CD14-positive monocyte (primary cell): ENCODE data around the gene TRIM44. TPM values are rescaled to one million over a fixed set of nuclear protein-coding genes. Genes with fewer than 3 reads are reported as not detected.
"Not testable (repeated sequence)": the region's sequence is repeated elsewhere in the genome, so short reads cannot be mapped to it uniquely, and the experiment has no call there.

Experiments used
- DNase-seq, 3 donors: peaks; one replicate each; pipeline ENCODE4 v3.0.0-alpha.2; 2011 to 2022
- H2AFZ ChIP-seq: 2 replicates; pipeline ENCODE4 v1.6.0; 2012; ENCODE audit warnings: mild to moderate bottlenecking, low read depth, low read length, inconsistent platforms; ENCODE audit not compliant: insufficient read depth, poor library complexity, severe bottlenecking
- H3K27ac ChIP-seq, 2 donors: 1 replicate in 1 of 2; 2 replicates in 1 of 2; pipeline ENCODE4 v1.5.1; 2012 to 2013; ENCODE audit warnings: low read length in 2 of 2, control low read depth in 1 of 2, inconsistent platforms in 1 of 2, low read depth in 1 of 2, mild to moderate bottlenecking in 1 of 2
- H3K27me3 ChIP-seq, 2 donors: one replicate each; pipeline versions ENCODE4 v1.6.0 to v1.6.1; 2011 to 2013; ENCODE audit warnings: low read length in 2 of 2; ENCODE audit not compliant: control insufficient read depth in 2 of 2, insufficient read depth in 2 of 2
- H3K36me3 ChIP-seq, 2 donors: replicated peaks in 1 of 2; 1 replicate in 1 of 2; 2 replicates in 1 of 2; pipeline versions ENCODE4 v1.5.1 to v1.6.1; 2012 to 2013; ENCODE audit warnings: low read length in 2 of 2, control low read depth in 1 of 2, inconsistent platforms in 1 of 2, mild to moderate bottlenecking in 1 of 2; ENCODE audit not compliant: insufficient read depth in 2 of 2, control insufficient read depth in 1 of 2
- H3K4me1 ChIP-seq, 2 donors: 1 replicate in 1 of 2; 2 replicates in 1 of 2; pipeline versions ENCODE4 v1.5.1 to v1.6.1; 2012 to 2013; ENCODE audit warnings: low read length in 2 of 2, control low read depth in 1 of 2, inconsistent platforms in 1 of 2, mild to moderate bottlenecking in 1 of 2, moderate library complexity in 1 of 2; ENCODE audit not compliant: insufficient read depth in 2 of 2, control insufficient read depth in 1 of 2
- H3K4me2 ChIP-seq: replicated peaks from 2 replicates; pipeline ENCODE3; 2012; ENCODE audit warnings: low read length, moderate library complexity, mild to moderate bottlenecking; ENCODE audit not compliant: poor library complexity, severe bottlenecking; ENCODE audit errors: extremely low read depth
- H3K4me3 ChIP-seq, 3 experiments: fragments of 200-600 bp in 1 of 3; sonication (generic) in 1 of 3; replicated peaks in 1 of 3; 1 replicate in 2 of 3; 2 replicates in 1 of 3; pipeline ENCODE4 v1.5.1; 2011 to 2013; ENCODE audit warnings: low read length in 3 of 3, mild to moderate bottlenecking in 3 of 3, control low read depth in 2 of 3, low read depth in 2 of 3, inconsistent platforms in 1 of 3, moderate library complexity in 1 of 3
- H3K79me2 ChIP-seq: 2 replicates; pipeline ENCODE4 v1.6.0; 2012; ENCODE audit warnings: mild to moderate bottlenecking, control low read depth, inconsistent platforms, low read length, moderate library complexity; ENCODE audit not compliant: insufficient read depth
- H3K9ac ChIP-seq: 2 replicates; pipeline ENCODE4 v1.6.0; 2017; ENCODE audit warnings: low read length, mild to moderate bottlenecking; ENCODE audit not compliant: insufficient read depth, poor library complexity, severe bottlenecking
- H3K9me3 ChIP-seq, 2 donors: replicated peaks in 1 of 2; 1 replicate in 1 of 2; 2 replicates in 1 of 2; pipeline versions ENCODE4 v1.5.1 to v1.6.1; 2012 to 2013; ENCODE audit warnings: low read length in 2 of 2, control low read depth in 1 of 2; ENCODE audit not compliant: control insufficient read depth in 1 of 2, insufficient read depth in 1 of 2
- H4K20me1 ChIP-seq: 2 replicates; pipeline ENCODE4 v1.6.0; 2012; ENCODE audit warnings: mild to moderate bottlenecking, low read length, control low read depth, moderate library complexity; ENCODE audit not compliant: insufficient read depth
- H3K27ac Mint-ChIP-seq, 7 donors: one replicate each; pipeline ENCODE4 v1.8.0; 2020; ENCODE audit warnings: mild to moderate bottlenecking in 7 of 7, mixed read lengths in 7 of 7, moderate library complexity in 6 of 7, inconsistent platforms in 2 of 7
- H3K27me3 Mint-ChIP-seq, 3 donors: one replicate each; pipeline ENCODE4 v1.8.0; 2021 to 2022; ENCODE audit warnings: low read depth in 3 of 3, mild to moderate bottlenecking in 3 of 3, mixed read lengths in 3 of 3, moderate library complexity in 3 of 3, inconsistent platforms in 1 of 3
- H3K36me3 Mint-ChIP-seq, 2 donors: one replicate each; pipeline ENCODE4 v1.8.0; 2020; ENCODE audit warnings: mixed read lengths in 2 of 2, inconsistent platforms in 1 of 2, mild to moderate bottlenecking in 1 of 2
- H3K4me1 Mint-ChIP-seq: one replicate; pipeline ENCODE4 v1.8.0; 2020; ENCODE audit warnings: mild to moderate bottlenecking, mixed read lengths
- H3K4me3 Mint-ChIP-seq, 2 donors: one replicate each; pipeline ENCODE4 v1.8.0; 2020; ENCODE audit warnings: mild to moderate bottlenecking in 2 of 2, mixed read lengths in 2 of 2, moderate library complexity in 1 of 2
- H3K9me3 Mint-ChIP-seq, 7 donors: one replicate each; pipeline ENCODE4 v1.8.0; 2020 to 2022; ENCODE audit warnings: mixed read lengths in 7 of 7, mild to moderate bottlenecking in 6 of 7, moderate library complexity in 6 of 7, inconsistent platforms in 2 of 7
- WGBS: methylation state at CpG from one replicate; pipeline ENCODE4 v1.1.5; 2013; ENCODE audit warnings: missing lambda C conversion rate; ENCODE audit not compliant: insufficient coverage; 5-methylcytosine and 5-hydroxymethylcytosine counted together
- intact Hi-C, 2 donors: fragments of 100-400 bp; cut with micrococcal nuclease; formaldehyde crosslinking; loops; one replicate each; pipeline versions ENCODE4 v1.15.0 to v1.15.1; 2023
- polyA plus RNA-seq, 3 donors: library from polyadenylated mRNA; depleted of rRNA in 1 of 3; unstranded in 2 of 3; stranded (reverse) in 1 of 3; fragments of 300-500 nt in 2 of 3; fragments of >200 nt in 1 of 3; fragmentation: Illumina TruSeq in 2 of 3; gene quantifications; 1 replicate in 2 of 3; 2 replicates in 1 of 3; pipeline ENCODE4 v1.2.3, GENCODE V29; 2012 to 2021
- TF ChIP-seq, protein P1 (sequence below): fragments of 200-600 bp; IDR thresholded peaks from one replicate; pipeline ENCODE4 v1.8.0; 2022; ENCODE audit warnings: antibody characterized with exemption, mild to moderate bottlenecking

The TRIM44 gene
- polyA plus RNA-seq, 3 donors = 25.3 to 47.1 (median 45.9) TPM

DNA sequence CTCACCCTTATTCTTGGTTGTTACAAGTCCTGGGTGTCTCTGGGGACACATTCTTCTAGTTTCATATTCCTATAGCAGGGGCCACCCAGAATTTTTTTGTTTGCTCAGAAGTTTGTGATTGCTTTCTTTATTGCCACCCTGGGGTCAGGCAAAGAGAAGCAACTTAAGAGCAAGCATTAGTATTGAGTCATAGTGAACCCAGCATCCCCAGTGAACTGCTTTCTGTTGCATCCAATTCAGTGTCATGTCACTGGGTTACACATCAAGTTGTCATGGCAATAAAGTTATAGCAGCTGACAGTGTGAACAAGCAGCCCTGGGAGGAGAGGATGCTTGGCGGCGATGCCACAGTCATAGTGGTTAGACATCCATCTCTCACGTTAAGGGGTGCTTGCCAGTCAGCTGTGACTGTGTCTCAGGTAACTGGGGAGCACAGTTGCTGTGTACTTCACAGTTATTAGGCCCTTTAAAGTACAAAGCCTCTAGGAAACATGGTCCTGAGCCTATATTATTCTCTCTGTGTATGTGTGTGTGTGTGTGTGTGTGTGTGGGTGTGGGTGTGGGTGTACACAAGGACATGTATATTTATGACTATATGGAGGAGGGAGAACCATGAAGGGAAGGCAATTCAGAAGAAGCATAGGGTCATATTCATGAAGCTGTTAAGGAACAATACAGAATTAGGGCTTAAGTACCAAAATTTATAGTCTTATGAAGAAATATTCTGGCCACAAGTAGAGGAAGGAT is 52.5 kb downstream of the TRIM44 start:
- H3K4me1 Mint-ChIP-seq = peaks cover 9% of the 10 kb centered on the region
- Histone ChIP-seq H3K36me3 (no peaks in the 10 kb centered on the region), H3K4me1 (peaks cover 2 to 7% of the 10 kb centered on the region in 2 donors), H3K4me2 (no peak overlapping the region), H3K9me3 (peaks cover 10 to 11% of the 10 kb centered on the region in 2 donors), H3K27me3 (no peaks in the 10 kb centered on the region), H2AFZ (no peak overlapping the region), H3K4me3 (no peak overlapping the region), H3K27ac (no peak overlapping the region), H4K20me1 (peaks cover 35% of the 10 kb centered on the region), H3K9ac (no peak overlapping the region), H3K79me2 (no peaks in the 10 kb centered on the region)
- H3K27ac Mint-ChIP-seq = peak overlapping the region in 1 of 7 donors; percentile 16
- DNase-seq = no peak
- H3K27me3 Mint-ChIP-seq = peaks cover 0 to 2% (median 0%) of the 10 kb centered on the region in 3 donors
- intact Hi-C loops = no loop called here
- TF ChIP-seq, protein P1, sequence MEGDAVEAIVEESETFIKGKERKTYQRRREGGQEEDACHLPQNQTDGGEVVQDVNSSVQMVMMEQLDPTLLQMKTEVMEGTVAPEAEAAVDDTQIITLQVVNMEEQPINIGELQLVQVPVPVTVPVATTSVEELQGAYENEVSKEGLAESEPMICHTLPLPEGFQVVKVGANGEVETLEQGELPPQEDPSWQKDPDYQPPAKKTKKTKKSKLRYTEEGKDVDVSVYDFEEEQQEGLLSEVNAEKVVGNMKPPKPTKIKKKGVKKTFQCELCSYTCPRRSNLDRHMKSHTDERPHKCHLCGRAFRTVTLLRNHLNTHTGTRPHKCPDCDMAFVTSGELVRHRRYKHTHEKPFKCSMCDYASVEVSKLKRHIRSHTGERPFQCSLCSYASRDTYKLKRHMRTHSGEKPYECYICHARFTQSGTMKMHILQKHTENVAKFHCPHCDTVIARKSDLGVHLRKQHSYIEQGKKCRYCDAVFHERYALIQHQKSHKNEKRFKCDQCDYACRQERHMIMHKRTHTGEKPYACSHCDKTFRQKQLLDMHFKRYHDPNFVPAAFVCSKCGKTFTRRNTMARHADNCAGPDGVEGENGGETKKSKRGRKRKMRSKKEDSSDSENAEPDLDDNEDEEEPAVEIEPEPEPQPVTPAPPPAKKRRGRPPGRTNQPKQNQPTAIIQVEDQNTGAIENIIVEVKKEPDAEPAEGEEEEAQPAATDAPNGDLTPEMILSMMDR = no peak
- no peak overlapping the region for H3K4me3 Mint-ChIP-seq
- 100% methylated on average over 3 of the region's 3 CpGs for WGBS
- peaks cover 4 to 14% (median 12%) of the 10 kb centered on the region in 7 donors for H3K9me3 Mint-ChIP-seq
- H3K36me3 Mint-ChIP-seq = peaks cover 3 to 4% of the 10 kb centered on the region in 2 donors

DNA sequence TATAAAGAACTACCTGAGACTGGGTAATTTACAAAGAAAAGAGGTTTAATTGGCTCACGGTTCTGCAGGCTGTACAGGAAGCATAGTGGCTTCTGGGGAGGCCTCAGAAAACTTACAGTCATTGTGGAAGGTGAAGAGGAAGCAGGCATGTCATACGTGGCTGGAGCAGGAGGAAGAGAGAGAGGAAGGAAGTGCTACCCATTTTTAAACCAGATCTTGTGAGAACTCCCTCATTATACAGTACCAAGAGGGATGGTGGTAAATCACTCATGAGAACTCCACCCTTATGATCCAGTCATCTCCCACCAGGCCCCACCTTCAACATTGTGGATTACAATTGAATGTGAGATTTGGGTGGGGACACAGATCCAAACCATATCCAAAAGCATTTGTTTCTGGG is 53.1 kb downstream of the TRIM44 start:
- H2AFZ ChIP-seq, H3K4me1 ChIP-seq, H3K27me3 ChIP-seq, H3K9ac ChIP-seq, H3K4me1 Mint-ChIP-seq, H3K36me3 ChIP-seq, H3K27me3 Mint-ChIP-seq, H3K4me3 ChIP-seq, H3K79me2 ChIP-seq, intact Hi-C loops, H3K27ac ChIP-seq, H3K36me3 Mint-ChIP-seq, H3K4me2 ChIP-seq, H3K4me3 Mint-ChIP-seq: not testable (repeated sequence)
- Mint-ChIP-seq H3K27ac (peak overlapping the region in 2 of 7 donors; percentile 16 to 47), H3K9me3 (peaks cover 4 to 14% (median 12%) of the 10 kb centered on the region in 7 donors)
- peak in 2 of 3 donors; percentile 0 to 7 for DNase-seq
- 43% methylated on average over 1 of the region's 2 CpGs for whole genome bisulfite sequencing
- H4K20me1 ChIP-seq = peaks cover 30% of the 10 kb centered on the region
- H3K9me3 ChIP-seq = peaks cover 10 to 11% of the 10 kb centered on the region in 2 donors
